Ascending aorta (tissue), 2 donors: ENCODE results near the gene MYH13. TPM values are rescaled to one million over a fixed set of nuclear protein-coding genes. Genes with fewer than 3 reads are reported as not detected.

Experiments
- DNase-seq, 2 donors: peaks; one replicate each; pipeline ENCODE4 v3.0.0-alpha.2; 2019; ENCODE audit warnings: low spot score in 2 of 2
- H3K27ac ChIP-seq, 2 donors: fragments of 200-600 bp; sonication (generic); one replicate each; pipeline ENCODE4 v1.5.1; 2016 to 2017; ENCODE audit warnings: mild to moderate bottlenecking in 1 of 2
- H3K27me3 ChIP-seq: fragments of 200-600 bp; sonication (generic); one replicate; pipeline ENCODE4 v1.5.1; 2017
- H3K36me3 ChIP-seq, 2 donors: fragments of 200-600 bp; sonication (generic); one replicate each; pipeline ENCODE4 v1.5.1; 2016
- H3K4me1 ChIP-seq, 2 donors: fragments of 200-600 bp; sonication (generic); one replicate each; pipeline ENCODE4 v1.5.1; 2016 to 2017; ENCODE audit warnings: mild to moderate bottlenecking in 1 of 2
- H3K4me3 ChIP-seq, 2 donors: fragments of 200-600 bp; sonication (generic); one replicate each; pipeline ENCODE4 v1.5.1; 2016 to 2017; ENCODE audit warnings: mild to moderate bottlenecking in 1 of 2
- H3K9me3 ChIP-seq, 2 donors: fragments of 200-600 bp; sonication (generic); one replicate each; pipeline ENCODE4 v1.5.1; 2016
- CTCF ChIP-seq, 3 experiments: fragments of 200-600 bp in 2 of 3; fragments of 450-650 bp in 1 of 3; sonication (generic) in 2 of 3; IDR thresholded peaks; one replicate each; pipeline ENCODE4 v1.5.1; 2016 to 2019; ENCODE audit warnings: antibody characterized with exemption in 3 of 3, mild to moderate bottlenecking in 1 of 3, moderate library complexity in 1 of 3
- intact Hi-C: fragments of 100-400 bp; cut with DNase I; formaldehyde crosslinking; loops from one replicate; pipeline ENCODE4 v1.15.1; 2023
- total RNA-seq: library from RNA; depleted of rRNA; stranded (reverse); fragments of >200 nt; gene quantifications from one replicate; pipeline ENCODE4 v1.1.0, GENCODE V29; 2016

The MYH13 gene
- total RNA-seq, 1 donor from 2014 or later = not detected

DNA sequence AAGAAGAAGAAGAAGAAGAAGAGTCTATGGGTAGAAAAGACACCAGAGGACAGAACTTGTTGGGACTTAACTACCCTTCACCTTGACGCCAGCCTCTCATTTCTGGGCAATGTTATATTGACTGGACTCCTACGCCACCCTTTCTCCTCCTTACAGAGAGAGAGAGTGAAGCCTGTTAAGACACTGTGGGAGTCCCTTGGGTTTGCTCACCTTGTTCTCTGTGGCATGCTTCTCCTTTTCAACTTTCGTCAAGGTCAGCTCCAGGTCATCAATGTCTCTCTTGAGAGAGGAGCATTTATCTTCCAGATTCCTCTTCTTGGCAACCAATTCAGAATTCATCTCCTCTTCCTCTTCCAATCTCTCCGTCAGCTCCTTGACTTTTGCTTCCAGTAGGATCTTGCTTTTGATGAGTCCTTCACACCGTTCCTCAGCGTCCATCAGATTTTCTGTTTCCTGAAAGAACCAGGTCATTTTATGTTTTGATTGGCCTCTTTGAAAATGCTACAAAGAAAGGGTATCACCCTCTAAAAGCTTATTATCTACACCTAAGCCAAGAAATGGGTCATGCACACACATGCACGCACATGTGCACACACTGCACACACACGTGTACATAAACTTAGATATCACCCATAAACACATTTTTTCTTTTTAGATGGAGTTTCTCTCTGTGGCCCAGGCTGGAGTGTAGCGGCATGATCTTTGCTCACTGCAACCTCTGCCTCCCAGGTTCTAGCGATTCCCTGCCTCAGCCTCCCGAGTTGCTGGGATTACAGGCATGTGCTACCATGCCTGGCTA, 48.8 kb downstream of the MYH13 start:
- intact Hi-C loops = no loop called here
- no peak overlapping the region for H3K27ac ChIP-seq
- H3K9me3 ChIP-seq = no peaks in the 10 kb centered on the region
- no peaks in the 10 kb centered on the region for H3K36me3 ChIP-seq
- no peak for TF ChIP-seq CTCF (IDR thresholded peaks at IDR 0.05)
- no peaks in the 10 kb centered on the region for H3K4me1 ChIP-seq
- H3K4me3 ChIP-seq = no peak overlapping the region
- H3K27me3 ChIP-seq = no peaks in the 10 kb centered on the region
- no peak for DNase-seq

GRCh38 chr17:10318535-10318934, 54.3 kb downstream of the MYH13 start:
- intact Hi-C loops = no loop called here
- H3K36me3 ChIP-seq = no peaks in the 10 kb centered on the region
- no peak overlapping the region for H3K4me3 ChIP-seq
- no peak overlapping the region for H3K27ac ChIP-seq
- no peak for TF ChIP-seq CTCF (IDR thresholded peaks at IDR 0.05)
- H3K9me3 ChIP-seq = no peaks in the 10 kb centered on the region
- DNase-seq = no peak
- H3K4me1 ChIP-seq = no peaks in the 10 kb centered on the region
- no peaks in the 10 kb centered on the region for H3K27me3 ChIP-seq

- no peak overlapping the region for H3K4me3 ChIP-seq
- H3K9me3 ChIP-seq = no peaks in the 10 kb centered on the region
- H3K36me3 ChIP-seq = no peaks in the 10 kb centered on the region
- TF ChIP-seq CTCF (IDR thresholded peaks at IDR 0.05) = no peak
- DNase-seq = no peak
- H3K27me3 ChIP-seq = no peaks in the 10 kb centered on the region
- no peaks in the 10 kb centered on the region for H3K4me1 ChIP-seq
- no peak overlapping the region for H3K27ac ChIP-seq
- intact Hi-C loops = no loop called here
These were observed 55.3 kb downstream of the MYH13 start for GRCh38 chr17:10317543-10317834.

GRCh38 chr17:10316801-10317542, 55.8 kb downstream of the MYH13 start:
- Histone ChIP-seq H3K4me3 (no peak overlapping the region), H3K4me1 (no peaks in the 10 kb centered on the region), H3K27me3 (no peaks in the 10 kb centered on the region), H3K9me3 (no peaks in the 10 kb centered on the region), H3K36me3 (no peaks in the 10 kb centered on the region), H3K27ac (no peak overlapping the region)
- peak in 1 of 3 experiments; percentile 26 for TF ChIP-seq CTCF (IDR thresholded peaks at IDR 0.05)
- peak in 1 of 2 donors; percentile 80 for DNase-seq
- intact Hi-C loops = no loop called here

- Histone ChIP-seq H3K36me3 (no peaks in the 10 kb centered on the region), H3K4me3 (no peak overlapping the region), H3K27me3 (no peaks in the 10 kb centered on the region), H3K27ac (no peak overlapping the region), H3K4me1 (no peaks in the 10 kb centered on the region), H3K9me3 (no peaks in the 10 kb centered on the region)
- intact Hi-C loops = no loop called here
- DNase-seq = no peak
- no peak for TF ChIP-seq CTCF (IDR thresholded peaks at IDR 0.05)
These were observed 58.5 kb downstream of the MYH13 start for GRCh38 chr17:10314329-10314728.
